H9 (cell line): ENCODE data around the gene STXBP1. TPM values are rescaled to one million over a fixed set of nuclear protein-coding genes. Genes with fewer than 3 reads are reported as not detected.
A peak's percentile ranks its signal among the peaks of the same experiment; 100 is the strongest.

Experiments
- DNase-seq: peaks from one replicate; pipeline ENCODE4 v3.0.0-alpha.2; 2017
- H2AFZ ChIP-seq: one replicate; pipeline ENCODE4 v1.6.1; 2013; ENCODE audit warnings: mild to moderate bottlenecking, low read length, control low read depth, moderate library complexity
- H2AK5ac ChIP-seq: 2 replicates; pipeline ENCODE4 v1.6.1; 2013; ENCODE audit warnings: low read length, control low read depth, mixed read lengths; ENCODE audit not compliant: insufficient read length
- H2BK120ac ChIP-seq: one replicate; pipeline ENCODE4 v1.6.1; 2013; ENCODE audit warnings: low read depth, mild to moderate bottlenecking, low read length, control low read depth, inconsistent platforms; ENCODE audit not compliant: poor library complexity, severe bottlenecking
- H2BK12ac ChIP-seq: 2 replicates; pipeline ENCODE4 v1.6.1; 2013; ENCODE audit warnings: low read length, control low read depth, mixed read lengths, low read depth; ENCODE audit not compliant: insufficient read length
- H2BK15ac ChIP-seq: 2 replicates; pipeline ENCODE4 v1.6.1; 2013; ENCODE audit warnings: low read depth, low read length, control low read depth
- H2BK20ac ChIP-seq: one replicate; pipeline ENCODE4 v1.6.1; 2013; ENCODE audit warnings: low read depth, mild to moderate bottlenecking, low read length, control low read depth, inconsistent platforms; ENCODE audit not compliant: poor library complexity, severe bottlenecking
- H2BK5ac ChIP-seq: 2 replicates; pipeline ENCODE4 v1.6.1; 2013; ENCODE audit warnings: low read length, control low read depth, mixed read lengths; ENCODE audit not compliant: insufficient read length
- H3K14ac ChIP-seq: 2 replicates; pipeline ENCODE4 v1.6.1; 2013; ENCODE audit warnings: low read length, control low read depth; ENCODE audit not compliant: insufficient read depth
- H3K18ac ChIP-seq: 2 replicates; pipeline ENCODE4 v1.6.1; 2013; ENCODE audit warnings: low read depth, mild to moderate bottlenecking, mixed read lengths, low read length, control low read depth; ENCODE audit not compliant: insufficient read length
- H3K23ac ChIP-seq: 2 replicates; pipeline ENCODE4 v1.6.1; 2013; ENCODE audit warnings: low read length, control low read depth, mixed read lengths, low read depth; ENCODE audit not compliant: insufficient read length
- H3K23me2 ChIP-seq: 2 replicates; pipeline ENCODE4 v1.6.1; 2013; ENCODE audit warnings: low read depth, mild to moderate bottlenecking, mixed read lengths, low read length, control low read depth; ENCODE audit not compliant: insufficient read length, poor library complexity, severe bottlenecking
- H3K27ac ChIP-seq: 2 replicates; pipeline ENCODE4 v1.5.1; 2013; ENCODE audit warnings: low read length, control low read depth, mixed read lengths, low read depth; ENCODE audit not compliant: insufficient read length
- H3K27me3 ChIP-seq: 2 replicates; pipeline ENCODE4 v1.6.1; 2013; ENCODE audit warnings: low read length, control low read depth, inconsistent platforms; ENCODE audit not compliant: insufficient read depth
- H3K4ac ChIP-seq: 2 replicates; pipeline ENCODE4 v1.6.1; 2013; ENCODE audit warnings: low read depth, mild to moderate bottlenecking, control low read depth, inconsistent platforms, low read length, moderate library complexity
- H3K4me1 ChIP-seq: 2 replicates; pipeline ENCODE4 v1.6.1; 2013; ENCODE audit warnings: low read length, control low read depth, inconsistent platforms; ENCODE audit not compliant: insufficient read depth
- H3K4me2 ChIP-seq: 2 replicates; pipeline ENCODE4 v1.6.1; 2013; ENCODE audit warnings: low read length, control low read depth, mixed read lengths; ENCODE audit not compliant: insufficient read length, insufficient read depth
- H3K56ac ChIP-seq: 2 replicates; pipeline ENCODE4 v1.6.1; 2013; ENCODE audit warnings: low read depth, mild to moderate bottlenecking, mixed read lengths, low read length, control low read depth; ENCODE audit not compliant: insufficient read length
- H3K79me1 ChIP-seq: 2 replicates; pipeline ENCODE4 v1.6.1; 2013; ENCODE audit warnings: low read depth, mild to moderate bottlenecking, moderate library complexity, low read length, control low read depth, inconsistent platforms; ENCODE audit not compliant: insufficient read depth, poor library complexity, severe bottlenecking
- H3K79me2 ChIP-seq: 2 replicates; pipeline ENCODE4 v1.6.1; 2013; ENCODE audit warnings: low read length, control low read depth, inconsistent platforms; ENCODE audit not compliant: insufficient read depth
- H3K9ac ChIP-seq: 2 replicates; pipeline ENCODE4 v1.6.1; 2013; ENCODE audit warnings: low read length, control low read depth, mixed read lengths; ENCODE audit not compliant: insufficient read length; ENCODE audit errors: extremely low read depth
- H3K9me3 ChIP-seq: one replicate; pipeline ENCODE4 v1.6.1; 2013; ENCODE audit warnings: low read depth, low read length, inconsistent platforms; ENCODE audit not compliant: control insufficient read depth
- H3T11ph ChIP-seq: one replicate; pipeline ENCODE4 v1.6.1; 2013; ENCODE audit warnings: mild to moderate bottlenecking, low read length, control low read depth, inconsistent platforms
- H4K20me1 ChIP-seq: one replicate; pipeline ENCODE4 v1.6.1; 2013; ENCODE audit not compliant: control insufficient read depth, insufficient read length, insufficient read depth
- H4K5ac ChIP-seq: 2 replicates; pipeline ENCODE4 v1.6.1; 2013; ENCODE audit warnings: low read depth, mild to moderate bottlenecking, mixed read lengths, low read length, control low read depth; ENCODE audit not compliant: insufficient read length
- H4K8ac ChIP-seq: replicated peaks from 2 replicates; pipeline ENCODE4 v1.6.1; 2013; ENCODE audit warnings: low read length, control low read depth, mixed read lengths, low read depth; ENCODE audit not compliant: insufficient read length
- H4K91ac ChIP-seq: 2 replicates; pipeline ENCODE4 v1.6.1; 2013; ENCODE audit warnings: low read depth, mild to moderate bottlenecking, moderate library complexity, mixed read lengths, low read length, control low read depth; ENCODE audit not compliant: insufficient read length
- H3K27ac Mint-ChIP-seq, 3 experiments: 2 replicates in 2 of 3; 3 replicates in 1 of 3; pipeline ENCODE4 v1.8.0; 2020 to 2021; ENCODE audit warnings: mixed read lengths in 3 of 3, mild to moderate bottlenecking in 1 of 3, moderate library complexity in 1 of 3
- H3K27me3 Mint-ChIP-seq: 2 replicates; pipeline ENCODE4 v1.8.0; 2021; ENCODE audit warnings: low read depth, mild to moderate bottlenecking, moderate library complexity, mixed read lengths
- H3K36me3 Mint-ChIP-seq, 3 experiments: 2 replicates in 2 of 3; 3 replicates in 1 of 3; pipeline ENCODE4 v1.8.0; 2020 to 2021; ENCODE audit warnings: low read depth in 3 of 3, mixed read lengths in 3 of 3; ENCODE audit not compliant: insufficient read depth in 1 of 3
- H3K4me1 Mint-ChIP-seq, 2 experiments: 2 replicates each; pipeline ENCODE4 v1.8.0; 2020; ENCODE audit warnings: mixed read lengths in 2 of 2
- H3K4me3 Mint-ChIP-seq, 2 experiments: 2 replicates in 1 of 2; 3 replicates in 1 of 2; pipeline ENCODE4 v1.8.0; 2020 to 2021; ENCODE audit warnings: mild to moderate bottlenecking in 2 of 2, mixed read lengths in 2 of 2, moderate library complexity in 1 of 2
- H3K9me3 Mint-ChIP-seq, 2 experiments: 2 replicates in 1 of 2; 3 replicates in 1 of 2; pipeline ENCODE4 v1.8.0; 2020; ENCODE audit warnings: mild to moderate bottlenecking in 2 of 2, mixed read lengths in 2 of 2, moderate library complexity in 1 of 2
- CTCF ChIP-seq: fragments of 200-600 bp; sonication (generic); conservative IDR thresholded peaks from 3 replicates; pipeline ENCODE4 v1.8.0; 2021; ENCODE audit warnings: antibody characterized with exemption, mild to moderate bottlenecking
- WGBS: extraction: QIAGEN DNeasy Blood & Tissue Kit; methylation state at CpG from one replicate; pipeline ENCODE4 v1.1.7; 2013; ENCODE audit warnings: missing lambda C conversion rate, low lambda C conversion rate, mixed read lengths; ENCODE audit not compliant: insufficient read length; ENCODE audit errors: extremely low coverage; 5-methylcytosine and 5-hydroxymethylcytosine counted together
- total RNA-seq: library from RNA; stranded (reverse); gene quantifications from 2 replicates; pipeline ENCODE4 v1.2.1, GENCODE V29; 2021

STXBP1 gene
- total RNA-seq, 1 experiment from 2014 or later: 22.3 TPM

DNA sequence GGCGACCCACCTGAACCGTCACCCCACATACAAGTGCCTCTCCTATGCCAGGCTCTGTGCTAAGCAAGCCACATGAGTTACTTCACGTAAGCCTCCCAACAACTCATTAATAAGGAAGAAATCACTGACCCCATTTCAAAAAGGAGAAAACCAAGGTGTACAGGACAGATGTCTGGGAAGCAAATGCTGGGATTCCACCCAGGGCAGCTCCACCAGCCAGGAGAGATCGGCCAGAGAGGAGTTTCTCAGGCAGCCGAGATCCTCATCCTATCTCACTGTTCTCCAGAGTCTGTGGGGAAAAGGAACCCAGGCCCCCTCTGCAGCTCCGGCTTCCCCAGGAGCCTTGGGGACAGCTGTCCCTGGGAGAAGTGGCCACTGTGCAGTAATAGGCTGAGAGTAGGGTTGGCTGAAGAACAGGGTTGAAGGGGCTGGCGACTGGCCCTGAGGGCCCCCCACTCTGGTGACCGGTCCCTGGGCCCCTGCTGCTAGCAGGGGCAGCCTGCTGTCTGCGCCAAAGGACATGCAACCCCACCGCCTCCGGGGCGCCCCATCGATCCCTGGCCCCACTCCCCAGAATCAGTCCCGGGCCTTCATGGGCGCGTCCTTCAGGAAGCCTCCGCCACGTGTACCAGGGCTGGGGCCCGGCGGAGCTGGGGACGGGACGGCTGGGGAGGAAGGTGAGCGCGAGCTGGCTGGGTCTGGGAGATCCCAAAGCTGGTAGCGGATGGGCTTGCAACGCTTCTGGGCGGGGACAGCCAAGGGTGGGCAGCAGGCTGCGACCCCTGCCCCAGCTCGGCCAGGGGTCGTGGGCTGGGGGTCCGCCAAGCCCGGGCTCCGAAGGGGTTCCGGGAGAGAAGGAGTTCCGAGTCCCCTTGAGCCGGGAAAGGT, 44.1 kb upstream of the STXBP1 start:
- H2AFZ ChIP-seq: no peak overlapping the region

More for the DNA sequence above, 44.1 kb upstream of the STXBP1 start:
- peaks cover 18% of the 10 kb centered on the region for H3K23me2 ChIP-seq
- no peak overlapping the region for H4K91ac ChIP-seq
- peaks cover 0 to 6% (median 0%) of the 10 kb centered on the region in 3 experiments; a peak in 3 of 7 replicates for H3K36me3 Mint-ChIP-seq
- no peaks in the 10 kb centered on the region; a peak in 1 of 5 replicates for H3K9me3 Mint-ChIP-seq
- H2AK5ac ChIP-seq: no peak overlapping the region
- DNase-seq: peak; percentile 55
- H2BK12ac ChIP-seq: no peak overlapping the region
- no peak overlapping the region for H2BK20ac ChIP-seq
- no peak overlapping the region for H2BK120ac ChIP-seq
- H3K18ac ChIP-seq: no peak overlapping the region
- no peak overlapping the region for H4K5ac ChIP-seq
- H4K8ac ChIP-seq: no peak overlapping the region
- H3K27ac Mint-ChIP-seq: peak overlapping the region in 1 of 3 experiments; percentile 31; a peak in 1 of 7 replicates
- H3K56ac ChIP-seq: no peak overlapping the region
- peaks cover 13% of the 10 kb centered on the region for H3K27me3 Mint-ChIP-seq
- H2BK15ac ChIP-seq: no peak overlapping the region
- H3K4me1 Mint-ChIP-seq: peaks cover 28 to 38% of the 10 kb centered on the region in 2 experiments
- H3T11ph ChIP-seq: no peak overlapping the region
- H3K4me1 ChIP-seq: peaks cover 4% of the 10 kb centered on the region; the same call in 1 of the 2 replicates
- peak overlapping the region; percentile 45 for H3K9ac ChIP-seq
- H3K27ac ChIP-seq: no peak overlapping the region
- no peak for TF ChIP-seq CTCF
- H3K79me1 ChIP-seq: peaks cover 4% of the 10 kb centered on the region
- H3K4ac ChIP-seq: no peak overlapping the region
- H4K20me1 ChIP-seq: no peaks in the 10 kb centered on the region
- H3K79me2 ChIP-seq: no peaks in the 10 kb centered on the region; the same call in 1 of the 2 replicates
- peak overlapping the region; percentile 67 for H3K4me2 ChIP-seq
- H3K27me3 ChIP-seq: no peaks in the 10 kb centered on the region
- H3K14ac ChIP-seq: no peak overlapping the region; the same call in 1 of the 2 replicates
- H2BK5ac ChIP-seq: no peak overlapping the region
- H3K4me3 Mint-ChIP-seq: peak overlapping the region; percentile 60 to 85
- H3K9me3 ChIP-seq: no peaks in the 10 kb centered on the region
- no peak overlapping the region for H3K23ac ChIP-seq
- WGBS: no CpG with 5 or more reads among the region's 36 CpGs
